ENCODE measurements around the gene NTNG1. TPM values are rescaled to one million over a fixed set of nuclear protein-coding genes. Genes with fewer than 3 reads are reported as not detected.
A peak's percentile ranks its signal among the peaks of the same experiment; 100 is the strongest.

The NTNG1 gene
- total and polyA plus RNA-seq, 4 donors = 0.72 to 26.7 (median 3.9) TPM

DNA sequence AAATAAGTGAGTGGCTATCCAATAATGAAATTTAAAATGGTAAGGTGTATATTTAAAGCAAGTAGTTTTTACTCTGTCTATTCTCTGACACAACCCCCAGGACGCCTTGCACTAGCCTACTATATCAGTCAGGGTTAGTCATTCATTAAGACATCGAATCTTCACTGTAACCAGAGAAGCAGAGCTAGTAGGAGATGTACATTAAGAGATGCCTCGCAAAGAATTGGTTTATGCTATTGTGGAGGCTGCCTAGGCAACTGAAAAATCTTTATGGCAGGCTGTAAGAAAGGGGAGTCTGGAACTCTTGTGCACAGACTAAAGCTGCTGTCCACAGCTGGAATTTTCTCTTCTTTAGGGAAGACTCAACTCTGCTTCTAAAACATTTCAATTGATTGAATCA lies 28.8 kb downstream of the NTNG1 start:
- 88 to 90% methylated on average over 3 of the region's 3 CpGs for WGBS, 2 donors
- no peak overlapping the region for H3K9ac ChIP-seq (ENCODE audit: insufficient read depth in 1 of 2, low read length in 2 of 2)
- H3K27ac ChIP-seq (ENCODE audit: low read depth in 1 of 2, low read length in 1 of 2) = no peak overlapping the region
- DNase-seq (no peak), ATAC-seq (ENCODE audit: insufficient read depth, low FRiP score) (no peak)
- H3K9me3 ChIP-seq (ENCODE audit: control insufficient read depth in 4 of 4, insufficient read depth in 3 of 4, low read length in 3 of 4) = peaks cover 0 to 3% (median 0%) of the 10 kb centered on the region in 4 donors
- H3K36me3 ChIP-seq (ENCODE audit: control insufficient read depth in 4 of 4, insufficient read depth in 4 of 4, low read length in 4 of 4) = no peaks in the 10 kb centered on the region
- TF ChIP-seq CTCF (IDR thresholded peaks at IDR 0.05; ENCODE audit: control extremely low read depth, extremely low read depth) = no peak
- H3K27me3 ChIP-seq (ENCODE audit: control insufficient read depth in 3 of 3, insufficient read depth in 3 of 3, low read length in 2 of 3) = peaks cover 0 to 24% (median 0%) of the 10 kb centered on the region in 3 donors
- H3K4me1 ChIP-seq (ENCODE audit: control insufficient read depth in 5 of 5, insufficient read depth in 5 of 5, low read length in 5 of 5) = peaks cover 0 to 29% (median 0%) of the 10 kb centered on the region in 5 donors
- no peak overlapping the region for H3K4me3 ChIP-seq

DNA sequence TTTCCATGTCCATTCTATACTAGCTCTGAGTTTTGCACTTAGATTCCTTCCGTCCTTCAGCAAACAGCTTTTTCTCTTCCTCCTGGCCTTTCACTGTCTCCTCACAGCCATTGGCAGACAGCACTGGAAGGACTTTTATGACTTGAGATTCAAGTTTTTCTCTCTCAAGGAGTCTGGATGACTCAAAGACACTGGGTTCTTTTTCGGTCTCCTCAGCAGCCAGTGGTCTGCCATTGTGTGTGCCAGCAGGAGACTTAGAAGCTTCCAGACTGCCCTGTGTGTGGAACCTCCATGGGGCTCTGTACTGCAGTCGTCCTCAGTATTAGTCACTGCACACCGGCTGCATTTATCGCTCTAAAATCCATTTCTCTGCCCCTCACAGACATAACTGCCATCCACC lies 30.5 kb downstream of the NTNG1 start:
- DNase-seq = peak; percentile 19 to 74 (median 61)
- H3K9me3 ChIP-seq (ENCODE audit: control insufficient read depth in 4 of 4, insufficient read depth in 3 of 4, low read length in 3 of 4) = no peaks in the 10 kb centered on the region
- H3K36me3 ChIP-seq (ENCODE audit: control insufficient read depth in 4 of 4, insufficient read depth in 4 of 4, low read length in 4 of 4) = no peaks in the 10 kb centered on the region
- no peak for ATAC-seq (ENCODE audit: insufficient read depth, low FRiP score)
- peaks cover 0 to 35% (median 0%) of the 10 kb centered on the region in 5 donors for H3K4me1 ChIP-seq (ENCODE audit: control insufficient read depth in 5 of 5, insufficient read depth in 5 of 5, low read length in 5 of 5)
- no peak overlapping the region for H3K9ac ChIP-seq (ENCODE audit: insufficient read depth in 1 of 2, low read length in 2 of 2)
- H3K4me3 ChIP-seq = no peak overlapping the region
- H3K27me3 ChIP-seq (ENCODE audit: control insufficient read depth in 3 of 3, insufficient read depth in 3 of 3, low read length in 2 of 3) = peaks cover 0 to 34% (median 0%) of the 10 kb centered on the region in 3 donors
- no peak for TF ChIP-seq CTCF (IDR thresholded peaks at IDR 0.05; ENCODE audit: control extremely low read depth, extremely low read depth)
- WGBS, 2 donors = 73 to 84% methylated on average over 5 of the region's 5 CpGs
- peak overlapping the region in 1 of 2 donors; percentile 17 for H3K27ac ChIP-seq (ENCODE audit: low read depth in 1 of 2, low read length in 1 of 2)

DNA sequence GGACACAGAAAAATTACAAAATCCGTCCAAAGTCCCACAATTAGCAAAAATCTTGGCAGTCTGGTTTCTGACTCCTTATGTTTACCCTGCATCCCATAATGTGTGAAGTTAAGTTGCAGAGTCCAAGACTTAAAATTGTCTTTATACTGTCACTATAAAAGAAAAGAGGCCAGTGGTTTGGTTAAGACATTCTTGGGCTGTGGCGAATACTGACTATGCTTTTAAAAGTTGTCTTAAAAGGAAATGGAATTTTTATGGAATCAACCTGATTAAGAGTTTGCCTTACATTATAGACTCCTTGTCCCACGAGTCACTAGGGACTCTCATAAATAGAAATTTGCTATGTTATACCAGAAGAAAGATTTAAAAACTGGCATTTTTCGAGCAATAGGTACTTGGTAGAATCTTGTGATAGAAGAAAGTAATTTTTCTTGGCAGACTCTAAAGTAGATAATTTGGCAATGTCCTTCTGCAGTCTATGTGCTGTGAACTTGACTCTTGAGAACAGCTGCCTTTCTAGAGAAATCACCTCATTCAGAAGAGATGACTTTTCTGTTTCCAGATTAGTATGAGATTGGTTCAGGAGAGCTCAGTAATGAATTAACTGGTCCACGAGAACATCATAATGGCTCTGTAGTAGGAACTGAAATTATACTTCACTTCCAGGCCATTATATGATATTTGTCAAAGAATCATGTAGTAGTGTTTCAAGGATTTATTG lies 31.8 kb downstream of the NTNG1 start:
- DNase-seq (peak in 2 of 3 donors; percentile 91 to 96), ATAC-seq (ENCODE audit: insufficient read depth, low FRiP score) (no peak)
- peaks cover 0 to 39% (median 0%) of the 10 kb centered on the region in 3 donors for H3K27me3 ChIP-seq (ENCODE audit: control insufficient read depth in 3 of 3, insufficient read depth in 3 of 3, low read length in 2 of 3)
- 64 to 84% methylated on average over 5 of the region's 5 CpGs for WGBS, 2 donors
- no peak overlapping the region for H3K4me3 ChIP-seq
- no peak overlapping the region for H3K9ac ChIP-seq (ENCODE audit: insufficient read depth in 1 of 2, low read length in 2 of 2)
- no peak overlapping the region for H3K27ac ChIP-seq (ENCODE audit: low read depth in 1 of 2, low read length in 1 of 2)
- no peak for TF ChIP-seq CTCF (IDR thresholded peaks at IDR 0.05; ENCODE audit: control extremely low read depth, extremely low read depth)
- no peaks in the 10 kb centered on the region for H3K9me3 ChIP-seq (ENCODE audit: control insufficient read depth in 4 of 4, insufficient read depth in 3 of 4, low read length in 3 of 4)
- peaks cover 0 to 35% (median 0%) of the 10 kb centered on the region in 5 donors for H3K4me1 ChIP-seq (ENCODE audit: control insufficient read depth in 5 of 5, insufficient read depth in 5 of 5, low read length in 5 of 5)
- H3K36me3 ChIP-seq (ENCODE audit: control insufficient read depth in 4 of 4, insufficient read depth in 4 of 4, low read length in 4 of 4) = no peaks in the 10 kb centered on the region
